Measurements from ENCODE around the gene GPR50. TPM values are rescaled to one million over a fixed set of nuclear protein-coding genes. Genes with fewer than 3 reads are reported as not detected.

The GPR50 gene
- total and polyA plus RNA-seq, 10 of the 15 experiments (the other 5 are each of a cell fraction or from before 2014, with no cell fraction given), result 0.03 to 0.08 (median 0.04) TPM; not detected in 7

GRCh38 chrX:151155234-151155633 is 21.1 kb upstream of the GPR50 start (continued):
- TF ChIP-seq ZBTB40 (IDR thresholded peaks at IDR 0.05; ENCODE audit: borderline replicate concordance), result no peak

GRCh38 chrX:151161690-151162089 is 14.7 kb upstream of the GPR50 start:
- ATAC-seq (no peak), DNase-seq (ENCODE audit: low read depth, low spot score) (no peak), FAIRE-seq (no peak)
- no peaks in the 10 kb centered on the region for H3K27me3 ChIP-seq (replicated peaks in 1 of 2; ENCODE audit: control insufficient read depth in 2 of 2, insufficient read depth in 2 of 2, low read length in 1 of 2)
- no peak overlapping the region for H3K27ac ChIP-seq (ENCODE audit: control insufficient read depth, insufficient read depth)
- no peak overlapping the region for H2AFZ ChIP-seq (ENCODE audit: control insufficient read depth, low read depth, low read length)
- no peak overlapping the region for H3K9ac ChIP-seq (ENCODE audit: control insufficient read depth, insufficient read depth, low read length)
- ChIA-PET CTCF (interaction anchor here (1.1 to 1.7 kb wide), 3 partner anchors 10 to 198 kb away, joined by 3 to 5 read pairs (median 4); no protein-coding TSS in a partner anchor), RAD21 (ENCODE audit: unreplicated experiment) (no interaction called here), SMC1A (ENCODE audit: uncharacterized antibody, unreplicated experiment) (no interaction called here), POLR2A (no interaction called here)
- in situ Hi-C loops (cut with MboI) (no loop called here), intact Hi-C loops (cut with micrococcal nuclease; ENCODE audit: unreplicated experiment) (no loop called here)
- no TSS peak for BruUV-seq (replicated peaks)
- H3K4me1 ChIP-seq (ENCODE audit: control insufficient read depth, insufficient read depth, low read length), result no peaks in the 10 kb centered on the region
- no peaks in the 10 kb centered on the region for H3K36me3 ChIP-seq (ENCODE audit: control insufficient read depth in 2 of 2, insufficient read depth in 2 of 2, low read length in 1 of 2)
- H4K20me1 ChIP-seq (ENCODE audit: control insufficient read depth, insufficient read depth), result no peaks in the 10 kb centered on the region
- H3K9me3 ChIP-seq (replicated peaks; ENCODE audit: control insufficient read depth, insufficient read depth, low read length), result no peaks in the 10 kb centered on the region
- WGBS (ENCODE audit: insufficient coverage, insufficient replicate concordance, low lambda C conversion rate, missing lambda C conversion rate), result 17% methylated on average over 4 of the region's 4 CpGs
- H3K4me2 ChIP-seq (ENCODE audit: control insufficient read depth, insufficient read depth), result no peak overlapping the region
- no peak overlapping the region for H3K4me3 ChIP-seq
- TF ChIP-seq ATF7 (IDR thresholded peaks at IDR 0.05; ENCODE audit: low read depth) (no peak), RELA (IDR thresholded peaks at IDR 0.05; ENCODE audit: borderline replicate concordance, partially characterized antibody) (no peak), CHD4 (IDR thresholded peaks at IDR 0.05) (no peak), BMI1 (IDR thresholded peaks at IDR 0.05; ENCODE audit: borderline replicate concordance) (no peak)
- no peaks in the 10 kb centered on the region for H3K79me2 ChIP-seq (ENCODE audit: control insufficient read depth, insufficient read depth, low read length)
